Suprapubic skin (tissue), 4 donors: ENCODE data around the gene CARHSP1.

Source experiments
- CTCF ChIP-seq, 2 donors: fragments of 200-600 bp in 1 of 2; fragments of 450-650 bp in 1 of 2; sonication (generic) in 1 of 2; IDR thresholded peaks; one replicate each; pipeline ENCODE4 v1.5.1; 2016 to 2019; ENCODE audit warnings: antibody characterized with exemption in 2 of 2, mild to moderate bottlenecking in 1 of 2, moderate library complexity in 1 of 2
- POLR2A ChIP-seq, 2 donors: fragments of 450-650 bp; IDR thresholded peaks; one replicate each; pipeline ENCODE4 v1.6.1; 2017; ENCODE audit warnings: antibody characterized with exemption in 2 of 2, mild to moderate bottlenecking in 2 of 2, moderate library complexity in 2 of 2
- POLR2AphosphoS5 ChIP-seq, 3 donors: sonication (generic); formaldehyde crosslinking; IDR thresholded peaks; one replicate each; pipeline ENCODE4 v1.6.1; 2017; ENCODE audit warnings: antibody characterized with exemption in 3 of 3

GRCh38 chr16:8807189-8807588 is 61.6 kb downstream of the CARHSP1 start:
- no peak for TF ChIP-seq POLR2AphosphoS5 (IDR thresholded peaks at IDR 0.05)
- TF ChIP-seq POLR2A (IDR thresholded peaks at IDR 0.05): no peak
- no peak for TF ChIP-seq CTCF (IDR thresholded peaks at IDR 0.05)
